Spleen (tissue), 11 donors: ENCODE results near the gene PITPNB. TPM values are rescaled to one million over a fixed set of nuclear protein-coding genes. Genes with fewer than 3 reads are reported as not detected.

Experiments
- DNase-seq: peaks from one replicate; pipeline ENCODE4 v3.0.0-alpha.2; 2020
- H3K27ac ChIP-seq, 8 donors: fragments of 200-600 bp; sonication (generic) in 7 of 8; 1 replicate in 4 of 8; 2 replicates in 4 of 8; pipeline versions ENCODE4 v1.5.0 to v1.8.0; 2016 to 2021; ENCODE audit warnings: inconsistent platforms in 4 of 8, mild to moderate bottlenecking in 4 of 8, moderate library complexity in 1 of 8
- H3K27me3 ChIP-seq, 7 donors: fragments of 200-600 bp; sonication (generic) in 6 of 7; replicated peaks in 1 of 7; 1 replicate in 4 of 7; 2 replicates in 3 of 7; pipeline versions ENCODE4 v1.5.0 to v1.8.0; 2016 to 2021; ENCODE audit warnings: inconsistent platforms in 3 of 7, mild to moderate bottlenecking in 1 of 7
- H3K36me3 ChIP-seq, 6 donors: fragments of 200-600 bp; sonication (generic) in 5 of 6; 1 replicate in 4 of 6; 2 replicates in 2 of 6; pipeline versions ENCODE4 v1.5.0 to v1.8.0; 2016 to 2021; ENCODE audit warnings: inconsistent platforms in 2 of 6
- H3K4me1 ChIP-seq, 6 donors: fragments of 200-600 bp; sonication (generic) in 5 of 6; 1 replicate in 3 of 6; 2 replicates in 3 of 6; pipeline versions ENCODE4 v1.5.0 to v1.8.0; 2016 to 2021; ENCODE audit warnings: inconsistent platforms in 3 of 6
- H3K4me3 ChIP-seq, 8 donors: fragments of 200-600 bp; sonication (generic) in 7 of 8; 1 replicate in 4 of 8; 2 replicates in 4 of 8; pipeline versions ENCODE4 v1.5.0 to v1.8.0; 2016 to 2021; ENCODE audit warnings: inconsistent platforms in 4 of 8, mild to moderate bottlenecking in 4 of 8, moderate library complexity in 2 of 8
- H3K9me3 ChIP-seq, 8 donors: fragments of 200-600 bp; sonication (generic) in 7 of 8; 1 replicate in 4 of 8; 2 replicates in 4 of 8; pipeline versions ENCODE4 v1.5.0 to v1.8.0; 2016 to 2021; ENCODE audit warnings: inconsistent platforms in 4 of 8
- POLR2A ChIP-seq, 3 donors: fragments of 450-650 bp; IDR thresholded peaks; one replicate each; pipeline ENCODE4 v1.5.1; 2017; ENCODE audit warnings: antibody characterized with exemption in 3 of 3, mild to moderate bottlenecking in 1 of 3
- POLR2AphosphoS5 ChIP-seq, 3 donors: sonication (generic); formaldehyde crosslinking; IDR thresholded peaks; one replicate each; pipeline ENCODE4 v1.5.1; 2017; ENCODE audit warnings: antibody characterized with exemption in 3 of 3
- WGBS, 5 donors: extraction: QIAGEN DNeasy Blood & Tissue Kit in 3 of 5; methylation state at CpG; one replicate each; pipeline versions ENCODE4 v1.1.5 to v1.1.7; 2013 to 2018; 5-methylcytosine and 5-hydroxymethylcytosine counted together
- intact Hi-C: fragments of 100-400 bp; cut with DNase I; formaldehyde crosslinking; loops from one replicate; pipeline ENCODE4 v1.15.0; 2023; ENCODE audit warnings: low total_unique reads
- polyA plus RNA-seq, 3 donors: library from polyadenylated mRNA; stranded (reverse); fragments of 200-250 nt; gene quantifications; one replicate each; pipeline ENCODE4 v1.2.1, GENCODE V29; 2013
- total RNA-seq, 7 donors: library from RNA; depleted of rRNA in 3 of 7; stranded (reverse); fragments of >200 nt in 3 of 7; fragmentation: NEBNext Ultra II Directional in 4 of 7; extraction: Animal tissue kit (Norgen Biotek cat#: 25700) in 4 of 7; gene quantifications; one replicate each; pipeline versions ENCODE4 v1.1.0 to v1.2.1, GENCODE V29; 2016 to 2021
- TF ChIP-seq, protein P1 (sequence below), 11 experiments: fragments of 200-600 bp in 7 of 11; fragments of 450-650 bp in 4 of 11; sonication (generic) in 4 of 11; IDR thresholded peaks in 8 of 11; conservative IDR thresholded peaks in 3 of 11; 1 replicate in 7 of 11; 2 replicates in 4 of 11; pipeline versions ENCODE4 v1.4.0 to v1.8.0; 2016 to 2021; ENCODE audit warnings: antibody characterized with exemption in 11 of 11, inconsistent platforms in 4 of 11, mild to moderate bottlenecking in 1 of 11
- donor health status: healthy with polysubstance abuse.
- donor health status: DM: no; HTN: no; CAD: no; lungs with moderate emphysema.
- donor health status: DM: no; HTN: no; CAD: no.
- donor health status: Bipolar disorder and iron deficiency.
- donor health status: healthy.
- donor health status: DM: no; HTN: no; CAD: no.
- donor health status: DM: yes; HTN: yes; CAD: no.

The PITPNB gene
- total and polyA plus RNA-seq, 10 donors: 17.5 to 67.2 (median 48.9) TPM

DNA sequence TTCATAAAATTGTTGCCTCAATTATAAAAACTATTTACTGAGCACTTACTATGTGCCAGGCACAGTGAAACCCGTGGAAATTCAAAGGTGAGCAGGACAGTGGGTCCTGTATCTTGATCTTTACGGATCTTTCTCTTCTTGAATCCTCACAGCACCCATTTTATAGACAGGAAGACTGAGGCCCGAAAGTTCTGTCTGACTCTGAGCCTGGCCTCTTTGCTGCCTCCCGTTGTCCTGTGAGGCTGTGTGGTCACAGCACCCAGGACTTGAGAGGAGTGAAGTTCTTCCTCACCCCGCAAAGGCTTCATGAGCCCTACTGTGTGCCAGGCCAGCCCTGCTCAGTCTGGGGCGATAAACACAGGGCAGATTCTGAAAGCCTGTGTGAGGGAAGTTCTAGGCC is 104.1 kb downstream of the PITPNB start:
- 77 to 94% (median 87%) methylated on average over 5 to 6 of the region's 6 CpGs for WGBS, 5 donors
- intact Hi-C loops: no loop called here

DNA sequence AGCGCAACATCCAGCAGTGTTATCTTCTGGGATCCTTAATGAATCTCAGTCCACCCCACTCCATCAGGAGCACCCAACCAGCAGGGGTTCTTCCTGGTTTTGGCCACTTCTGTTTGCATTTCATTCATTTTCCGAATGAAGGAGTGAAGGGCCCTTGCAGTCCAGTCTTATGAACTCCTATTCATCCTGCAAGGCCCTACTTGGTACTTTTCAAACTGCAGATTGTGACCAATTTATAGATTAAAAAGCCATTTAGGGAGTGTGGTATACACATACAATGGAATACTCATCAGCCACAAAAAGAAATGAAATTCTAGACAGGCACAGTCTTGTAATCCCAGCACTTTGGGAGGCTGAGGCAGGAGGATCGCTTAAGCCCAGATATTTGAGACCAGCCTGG is 107.3 kb downstream of the PITPNB start:
- H3K36me3 ChIP-seq: no peaks in the 10 kb centered on the region
- H3K27me3 ChIP-seq: peaks cover 0 to 11% (median 0%) of the 10 kb centered on the region in 7 donors
- WGBS, 5 donors: 92 to 98% (median 94%) methylated on average over 3 of the region's 3 CpGs
- H3K4me3 ChIP-seq: no peak overlapping the region
- no peak overlapping the region for H3K27ac ChIP-seq
- H3K9me3 ChIP-seq: no peaks in the 10 kb centered on the region
- H3K4me1 ChIP-seq: no peaks in the 10 kb centered on the region
- intact Hi-C loops: no loop called here
- no peak for DNase-seq
- TF ChIP-seq POLR2AphosphoS5 (IDR thresholded peaks at IDR 0.05) (no peak), POLR2A (IDR thresholded peaks at IDR 0.05) (no peak)
- TF ChIP-seq, protein P1, sequence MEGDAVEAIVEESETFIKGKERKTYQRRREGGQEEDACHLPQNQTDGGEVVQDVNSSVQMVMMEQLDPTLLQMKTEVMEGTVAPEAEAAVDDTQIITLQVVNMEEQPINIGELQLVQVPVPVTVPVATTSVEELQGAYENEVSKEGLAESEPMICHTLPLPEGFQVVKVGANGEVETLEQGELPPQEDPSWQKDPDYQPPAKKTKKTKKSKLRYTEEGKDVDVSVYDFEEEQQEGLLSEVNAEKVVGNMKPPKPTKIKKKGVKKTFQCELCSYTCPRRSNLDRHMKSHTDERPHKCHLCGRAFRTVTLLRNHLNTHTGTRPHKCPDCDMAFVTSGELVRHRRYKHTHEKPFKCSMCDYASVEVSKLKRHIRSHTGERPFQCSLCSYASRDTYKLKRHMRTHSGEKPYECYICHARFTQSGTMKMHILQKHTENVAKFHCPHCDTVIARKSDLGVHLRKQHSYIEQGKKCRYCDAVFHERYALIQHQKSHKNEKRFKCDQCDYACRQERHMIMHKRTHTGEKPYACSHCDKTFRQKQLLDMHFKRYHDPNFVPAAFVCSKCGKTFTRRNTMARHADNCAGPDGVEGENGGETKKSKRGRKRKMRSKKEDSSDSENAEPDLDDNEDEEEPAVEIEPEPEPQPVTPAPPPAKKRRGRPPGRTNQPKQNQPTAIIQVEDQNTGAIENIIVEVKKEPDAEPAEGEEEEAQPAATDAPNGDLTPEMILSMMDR (IDR thresholded peaks at IDR 0.05 in 8 of 11, conservative IDR thresholded peaks at IDR 0.05 in 3 of 11): no peak

More for the DNA sequence above, 104.1 kb downstream of the PITPNB start:
- Histone ChIP-seq H3K36me3 (no peaks in the 10 kb centered on the region), H3K9me3 (peaks cover 0 to 4% (median under 1%) of the 10 kb centered on the region in 8 donors), H3K27me3 (peaks cover 0 to under 1% (median 0%) of the 10 kb centered on the region in 7 donors), H3K4me3 (no peak overlapping the region), H3K27ac (no peak overlapping the region), H3K4me1 (no peaks in the 10 kb centered on the region)
- DNase-seq: no peak
- TF ChIP-seq, protein P1 (IDR thresholded peaks at IDR 0.05 in 8 of 11, conservative IDR thresholded peaks at IDR 0.05 in 3 of 11): no peak
- no peak for TF ChIP-seq POLR2AphosphoS5 (IDR thresholded peaks at IDR 0.05)
- no peak for TF ChIP-seq POLR2A (IDR thresholded peaks at IDR 0.05)

DNA sequence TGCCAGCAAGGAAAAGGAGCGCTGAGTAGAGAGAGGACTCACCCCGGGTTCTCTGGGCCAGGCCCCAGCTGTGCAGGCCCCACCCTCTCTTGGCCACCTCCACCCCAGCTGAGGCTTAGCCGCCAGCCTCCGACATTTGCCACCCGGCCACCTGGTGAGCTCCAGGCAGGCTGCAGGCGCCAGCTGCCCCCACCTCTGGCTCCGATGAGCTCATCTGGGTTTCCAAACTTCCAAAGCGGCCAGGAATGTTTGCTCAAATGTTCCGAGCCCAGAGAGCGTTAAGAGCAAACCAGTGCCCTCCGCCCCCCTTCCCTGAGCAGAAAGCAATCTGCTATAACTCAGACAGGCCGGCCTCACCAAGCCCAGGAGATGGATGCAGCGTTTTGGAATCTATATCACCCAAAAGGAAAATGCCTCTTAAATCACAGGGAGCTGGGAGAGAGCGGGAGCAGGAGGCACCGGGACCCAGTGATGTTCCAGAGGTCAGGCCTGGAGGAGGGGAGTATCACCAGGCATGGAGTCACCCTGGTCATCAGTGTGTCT is 108.4 kb downstream of the PITPNB start:
- Histone ChIP-seq H3K27me3 (peaks cover 0 to 11% (median 0%) of the 10 kb centered on the region in 7 donors), H3K36me3 (no peaks in the 10 kb centered on the region), H3K27ac (no peak overlapping the region), H3K9me3 (no peaks in the 10 kb centered on the region), H3K4me3 (no peak overlapping the region), H3K4me1 (no peaks in the 10 kb centered on the region)
- no peak for TF ChIP-seq POLR2A (IDR thresholded peaks at IDR 0.05)
- TF ChIP-seq, protein P1 (IDR thresholded peaks at IDR 0.05 in 8 of 11, conservative IDR thresholded peaks at IDR 0.05 in 3 of 11): no peak
- TF ChIP-seq POLR2AphosphoS5 (IDR thresholded peaks at IDR 0.05): no peak
- DNase-seq: no peak
- intact Hi-C loops: no loop called here
- WGBS, 5 donors: 79 to 96% (median 86%) methylated on average over 11 to 15 of the region's 15 CpGs

GRCh38 chr22:27809700-27810608 is 109.1 kb downstream of the PITPNB start:
- no peak for DNase-seq
- no peaks in the 10 kb centered on the region for H3K36me3 ChIP-seq
- no peak overlapping the region for H3K27ac ChIP-seq
- intact Hi-C loops: loop anchor here (10.0 kb wide), 1 partner anchor 405 kb away; no protein-coding TSS in a partner anchor
- no peaks in the 10 kb centered on the region for H3K9me3 ChIP-seq
- no peak overlapping the region for H3K4me3 ChIP-seq
- peaks cover 0 to 1% (median 0%) of the 10 kb centered on the region in 6 donors for H3K4me1 ChIP-seq
- TF ChIP-seq, protein P1 (IDR thresholded peaks at IDR 0.05 in 8 of 11, conservative IDR thresholded peaks at IDR 0.05 in 3 of 11): no peak
- TF ChIP-seq POLR2A (IDR thresholded peaks at IDR 0.05): no peak
- no peak for TF ChIP-seq POLR2AphosphoS5 (IDR thresholded peaks at IDR 0.05)
- WGBS, 5 donors: 69 to 79% (median 70%) methylated on average over 15 to 17 of the region's 17 CpGs
- peaks cover 0 to 16% (median 1%) of the 10 kb centered on the region in 7 donors for H3K27me3 ChIP-seq
